ENCODE results near the gene CDA.
A peak's percentile ranks its signal among the peaks of the same experiment; 100 is the strongest.

DNA sequence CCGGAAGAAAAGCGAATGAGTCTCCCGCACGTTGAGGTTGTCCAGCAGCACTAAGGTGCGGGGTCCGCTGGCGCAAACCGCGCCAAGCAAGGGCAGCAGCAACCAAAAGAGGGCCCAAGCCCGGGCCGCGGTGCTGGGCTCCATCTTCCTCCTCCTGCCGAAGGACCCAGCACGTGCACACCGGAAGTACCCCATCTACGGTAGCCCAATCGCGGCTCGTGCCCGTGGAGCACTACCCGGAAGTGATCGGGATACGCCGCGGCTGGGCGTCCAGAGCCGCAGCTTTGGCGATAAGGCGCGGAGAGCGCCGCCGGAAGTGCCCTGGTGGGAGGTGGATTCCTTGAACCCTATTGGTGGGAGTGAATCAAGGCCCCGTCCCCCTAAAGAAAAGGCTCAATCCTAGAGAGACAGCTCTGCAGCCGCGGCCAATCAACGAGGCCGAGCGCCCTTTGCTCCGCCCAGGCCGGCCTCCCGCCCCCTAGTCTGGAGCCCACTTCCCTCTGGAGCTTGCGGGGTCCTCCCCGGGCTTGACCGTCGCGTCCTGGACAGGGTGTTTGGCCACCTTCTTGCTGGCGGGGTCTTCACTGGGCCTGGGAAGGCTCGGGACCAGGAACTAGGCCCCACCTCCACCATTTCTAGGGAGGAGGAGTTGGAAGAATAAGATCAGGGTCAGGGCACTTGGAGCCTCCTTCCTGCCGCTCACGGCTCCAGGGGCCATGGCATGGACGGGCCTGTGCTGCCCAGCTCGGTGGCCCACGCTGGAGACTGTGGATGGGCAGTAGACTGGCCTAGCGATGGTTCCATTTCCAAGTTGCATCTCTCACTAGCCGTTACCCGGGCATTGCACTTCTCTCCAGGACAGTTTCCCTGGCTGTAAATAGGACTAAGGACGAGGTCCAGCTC lies 72.6 kb downstream of the CDA start, which contains the start of gene DDOST:
- peak; percentile 86; the same call in 1 of the 2 replicates for TF ChIP-seq POLR2AphosphoS5 (IDR thresholded peaks at IDR 0.05; ENCODE audit: low read depth, low read length)
- TF ChIP-seq, protein P1, sequence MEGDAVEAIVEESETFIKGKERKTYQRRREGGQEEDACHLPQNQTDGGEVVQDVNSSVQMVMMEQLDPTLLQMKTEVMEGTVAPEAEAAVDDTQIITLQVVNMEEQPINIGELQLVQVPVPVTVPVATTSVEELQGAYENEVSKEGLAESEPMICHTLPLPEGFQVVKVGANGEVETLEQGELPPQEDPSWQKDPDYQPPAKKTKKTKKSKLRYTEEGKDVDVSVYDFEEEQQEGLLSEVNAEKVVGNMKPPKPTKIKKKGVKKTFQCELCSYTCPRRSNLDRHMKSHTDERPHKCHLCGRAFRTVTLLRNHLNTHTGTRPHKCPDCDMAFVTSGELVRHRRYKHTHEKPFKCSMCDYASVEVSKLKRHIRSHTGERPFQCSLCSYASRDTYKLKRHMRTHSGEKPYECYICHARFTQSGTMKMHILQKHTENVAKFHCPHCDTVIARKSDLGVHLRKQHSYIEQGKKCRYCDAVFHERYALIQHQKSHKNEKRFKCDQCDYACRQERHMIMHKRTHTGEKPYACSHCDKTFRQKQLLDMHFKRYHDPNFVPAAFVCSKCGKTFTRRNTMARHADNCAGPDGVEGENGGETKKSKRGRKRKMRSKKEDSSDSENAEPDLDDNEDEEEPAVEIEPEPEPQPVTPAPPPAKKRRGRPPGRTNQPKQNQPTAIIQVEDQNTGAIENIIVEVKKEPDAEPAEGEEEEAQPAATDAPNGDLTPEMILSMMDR (IDR thresholded peaks at IDR 0.05): peak; percentile 39; the same call in 1 of the 2 replicates
- TF ChIP-seq, protein P2, sequence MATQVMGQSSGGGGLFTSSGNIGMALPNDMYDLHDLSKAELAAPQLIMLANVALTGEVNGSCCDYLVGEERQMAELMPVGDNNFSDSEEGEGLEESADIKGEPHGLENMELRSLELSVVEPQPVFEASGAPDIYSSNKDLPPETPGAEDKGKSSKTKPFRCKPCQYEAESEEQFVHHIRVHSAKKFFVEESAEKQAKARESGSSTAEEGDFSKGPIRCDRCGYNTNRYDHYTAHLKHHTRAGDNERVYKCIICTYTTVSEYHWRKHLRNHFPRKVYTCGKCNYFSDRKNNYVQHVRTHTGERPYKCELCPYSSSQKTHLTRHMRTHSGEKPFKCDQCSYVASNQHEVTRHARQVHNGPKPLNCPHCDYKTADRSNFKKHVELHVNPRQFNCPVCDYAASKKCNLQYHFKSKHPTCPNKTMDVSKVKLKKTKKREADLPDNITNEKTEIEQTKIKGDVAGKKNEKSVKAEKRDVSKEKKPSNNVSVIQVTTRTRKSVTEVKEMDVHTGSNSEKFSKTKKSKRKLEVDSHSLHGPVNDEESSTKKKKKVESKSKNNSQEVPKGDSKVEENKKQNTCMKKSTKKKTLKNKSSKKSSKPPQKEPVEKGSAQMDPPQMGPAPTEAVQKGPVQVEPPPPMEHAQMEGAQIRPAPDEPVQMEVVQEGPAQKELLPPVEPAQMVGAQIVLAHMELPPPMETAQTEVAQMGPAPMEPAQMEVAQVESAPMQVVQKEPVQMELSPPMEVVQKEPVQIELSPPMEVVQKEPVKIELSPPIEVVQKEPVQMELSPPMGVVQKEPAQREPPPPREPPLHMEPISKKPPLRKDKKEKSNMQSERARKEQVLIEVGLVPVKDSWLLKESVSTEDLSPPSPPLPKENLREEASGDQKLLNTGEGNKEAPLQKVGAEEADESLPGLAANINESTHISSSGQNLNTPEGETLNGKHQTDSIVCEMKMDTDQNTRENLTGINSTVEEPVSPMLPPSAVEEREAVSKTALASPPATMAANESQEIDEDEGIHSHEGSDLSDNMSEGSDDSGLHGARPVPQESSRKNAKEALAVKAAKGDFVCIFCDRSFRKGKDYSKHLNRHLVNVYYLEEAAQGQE (IDR thresholded peaks at IDR 0.05; ENCODE audit: insufficient read depth in 1 of 2, low read depth in 2 of 2, low read length in 1 of 2): no peak

All from Panc1 (cell line).